MCF 10A (cell line): ENCODE data around the gene ZNF827. TPM values are rescaled to one million over a fixed set of nuclear protein-coding genes. Genes with fewer than 3 reads are reported as not detected.

ENCODE experiments used
- BruUV-seq: library from RNA; stranded (reverse); fragments of 400-500 nt; replicated peaks from 2 replicates; lab custom pipeline; 2021; lab: Mats Ljungman, UMichigan
- CTCF ChIA-PET: fragments of 300-600 bp; sonication (Branson Sonifier 250); formaldehyde crosslinking; extraction: SDS; loops from one replicate; lab custom pipeline; 2021; ENCODE audit warnings: antibody characterized with exemption, inconsistent platforms; lab: Yijun Ruan, JAX
- POLR2A ChIA-PET: fragments of 300-600, 350-650 bp; sonication (Branson Sonifier 250); formaldehyde crosslinking; extraction: SDS; loops from one replicate; lab custom pipeline; 2020; ENCODE audit warnings: antibody characterized with exemption, inconsistent platforms; lab: Yijun Ruan, JAX
- DNase-seq: peaks from one replicate; pipeline ENCODE4 v3.0.0-alpha.2; 2018; ENCODE audit not compliant: unreplicated experiment
- H3K27ac Mint-ChIP-seq: one replicate; pipeline ENCODE4 v1.8.0; 2022; ENCODE audit warnings: mild to moderate bottlenecking, low read depth, mixed read lengths; ENCODE audit not compliant: unreplicated experiment
- H3K27me3 Mint-ChIP-seq: one replicate; pipeline ENCODE4 v1.8.0; 2022; ENCODE audit warnings: mixed read lengths; ENCODE audit not compliant: insufficient read depth, unreplicated experiment
- H3K36me3 Mint-ChIP-seq: one replicate; pipeline ENCODE4 v1.8.0; 2022; ENCODE audit warnings: mild to moderate bottlenecking, moderate library complexity, mixed read lengths; ENCODE audit not compliant: insufficient read depth, unreplicated experiment
- H3K4me1 Mint-ChIP-seq: one replicate; pipeline ENCODE4 v1.8.0; 2022; ENCODE audit warnings: mixed read lengths; ENCODE audit not compliant: insufficient read depth, unreplicated experiment
- H3K4me3 Mint-ChIP-seq: one replicate; pipeline ENCODE4 v1.8.0; 2022; ENCODE audit warnings: mild to moderate bottlenecking, moderate library complexity, mixed read lengths; ENCODE audit not compliant: unreplicated experiment
- H3K9me3 Mint-ChIP-seq: one replicate; pipeline ENCODE4 v1.8.0; 2022; ENCODE audit warnings: mixed read lengths; ENCODE audit not compliant: unreplicated experiment
- intact Hi-C: fragments of 100-400 bp; cut with micrococcal nuclease; formaldehyde crosslinking; loops from 2 replicates; pipeline ENCODE4 v1.14.1; 2022
- total RNA-seq: library from RNA; stranded (reverse); gene quantifications from 2 replicates; pipeline ENCODE4 v1.2.3, GENCODE V29; 2022
- TF ChIP-seq, protein P1 (sequence below): fragments of 200-600 bp; IDR thresholded peaks from one replicate; pipeline ENCODE4 v1.8.0; 2022; ENCODE audit warnings: antibody characterized with exemption, mild to moderate bottlenecking; ENCODE audit not compliant: unreplicated experiment

The ZNF827 gene
- total RNA-seq, 1 experiment from 2014 or later, result 11.3 TPM

DNA sequence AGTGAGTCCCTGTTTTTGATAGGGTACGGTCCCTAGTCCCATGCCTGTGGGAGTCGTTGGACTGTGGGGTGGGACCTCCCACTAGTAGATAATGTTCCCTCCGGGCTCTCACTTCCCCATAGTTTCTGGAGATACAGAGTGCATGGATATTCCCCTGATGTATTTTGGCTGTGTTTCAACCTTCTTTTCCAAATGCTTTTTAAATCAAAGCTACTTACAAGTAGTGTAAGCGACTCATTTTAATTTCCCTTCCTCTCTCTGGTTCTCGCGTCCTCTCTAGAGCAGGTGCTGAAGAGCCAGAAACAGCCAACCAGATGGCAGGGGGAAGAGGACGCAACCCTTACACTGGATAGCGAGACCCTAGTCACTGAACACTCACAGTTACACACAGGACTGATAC is 79.2 kb downstream of the ZNF827 start:
- no TSS peak for BruUV-seq
- H3K4me1 Mint-ChIP-seq, result no peaks in the 10 kb centered on the region
- ChIA-PET CTCF (interaction anchor here (0.6 kb wide), 1 partner anchor 690 kb away, joined by 3 read pairs; no protein-coding TSS in a partner anchor), POLR2A (no interaction called here)
- H3K27ac Mint-ChIP-seq, result no peak overlapping the region
- H3K4me3 Mint-ChIP-seq, result no peak overlapping the region
- H3K9me3 Mint-ChIP-seq, result no peaks in the 10 kb centered on the region
- intact Hi-C loops, result loop anchor here (1.0 kb wide), 1 partner anchor 39 kb away; no protein-coding TSS in a partner anchor
- no peaks in the 10 kb centered on the region for H3K27me3 Mint-ChIP-seq
- DNase-seq, result no peak
- TF ChIP-seq, protein P1, sequence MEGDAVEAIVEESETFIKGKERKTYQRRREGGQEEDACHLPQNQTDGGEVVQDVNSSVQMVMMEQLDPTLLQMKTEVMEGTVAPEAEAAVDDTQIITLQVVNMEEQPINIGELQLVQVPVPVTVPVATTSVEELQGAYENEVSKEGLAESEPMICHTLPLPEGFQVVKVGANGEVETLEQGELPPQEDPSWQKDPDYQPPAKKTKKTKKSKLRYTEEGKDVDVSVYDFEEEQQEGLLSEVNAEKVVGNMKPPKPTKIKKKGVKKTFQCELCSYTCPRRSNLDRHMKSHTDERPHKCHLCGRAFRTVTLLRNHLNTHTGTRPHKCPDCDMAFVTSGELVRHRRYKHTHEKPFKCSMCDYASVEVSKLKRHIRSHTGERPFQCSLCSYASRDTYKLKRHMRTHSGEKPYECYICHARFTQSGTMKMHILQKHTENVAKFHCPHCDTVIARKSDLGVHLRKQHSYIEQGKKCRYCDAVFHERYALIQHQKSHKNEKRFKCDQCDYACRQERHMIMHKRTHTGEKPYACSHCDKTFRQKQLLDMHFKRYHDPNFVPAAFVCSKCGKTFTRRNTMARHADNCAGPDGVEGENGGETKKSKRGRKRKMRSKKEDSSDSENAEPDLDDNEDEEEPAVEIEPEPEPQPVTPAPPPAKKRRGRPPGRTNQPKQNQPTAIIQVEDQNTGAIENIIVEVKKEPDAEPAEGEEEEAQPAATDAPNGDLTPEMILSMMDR, result no peak
- no peaks in the 10 kb centered on the region for H3K36me3 Mint-ChIP-seq

DNA sequence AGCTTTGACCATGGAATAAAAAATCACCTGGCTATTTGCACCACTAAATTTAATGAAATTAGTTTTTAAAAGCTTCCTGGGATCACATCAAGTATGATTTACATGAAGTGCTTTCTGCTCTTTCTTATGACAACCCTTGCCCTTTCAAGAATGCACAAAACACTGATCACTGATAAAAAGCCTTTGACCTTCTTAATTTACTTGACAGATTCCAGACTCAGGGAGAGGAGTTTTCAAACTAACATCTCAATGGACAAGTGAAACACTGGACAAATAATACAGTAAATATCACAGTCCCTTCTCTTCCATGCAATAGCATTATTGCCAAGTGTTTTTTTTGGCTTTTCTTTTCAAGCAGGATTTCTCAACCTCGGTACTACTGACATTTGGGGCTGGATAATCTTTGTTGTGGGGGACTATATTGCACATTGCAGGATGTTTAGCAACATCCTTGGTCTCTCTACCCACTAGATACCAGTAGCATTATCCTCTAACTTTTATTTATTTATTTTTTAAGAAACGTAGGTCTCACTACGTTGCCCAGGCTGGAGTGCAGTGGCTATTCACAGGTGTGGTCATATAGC is 86.3 kb downstream of the ZNF827 start:
- H3K36me3 Mint-ChIP-seq, result no peaks in the 10 kb centered on the region
- ChIA-PET CTCF (interaction anchor here (0.6 to 1.7 kb wide), 4 partner anchors 10 to 30 kb away, joined by 3 to 6 read pairs (median 4); no protein-coding TSS in a partner anchor), POLR2A (interaction anchor here (1.3 kb wide), 1 partner anchor 27 kb away, joined by 3 read pairs; no protein-coding TSS in a partner anchor)
- TF ChIP-seq, protein P1, result no peak
- H3K4me3 Mint-ChIP-seq, result no peak overlapping the region
- peak; percentile 47 for DNase-seq
- H3K27ac Mint-ChIP-seq, result no peak overlapping the region
- no peaks in the 10 kb centered on the region for H3K9me3 Mint-ChIP-seq
- intact Hi-C loops, result no loop called here
- H3K4me1 Mint-ChIP-seq, result no peaks in the 10 kb centered on the region
- no TSS peak for BruUV-seq
- H3K27me3 Mint-ChIP-seq, result no peaks in the 10 kb centered on the region

DNA sequence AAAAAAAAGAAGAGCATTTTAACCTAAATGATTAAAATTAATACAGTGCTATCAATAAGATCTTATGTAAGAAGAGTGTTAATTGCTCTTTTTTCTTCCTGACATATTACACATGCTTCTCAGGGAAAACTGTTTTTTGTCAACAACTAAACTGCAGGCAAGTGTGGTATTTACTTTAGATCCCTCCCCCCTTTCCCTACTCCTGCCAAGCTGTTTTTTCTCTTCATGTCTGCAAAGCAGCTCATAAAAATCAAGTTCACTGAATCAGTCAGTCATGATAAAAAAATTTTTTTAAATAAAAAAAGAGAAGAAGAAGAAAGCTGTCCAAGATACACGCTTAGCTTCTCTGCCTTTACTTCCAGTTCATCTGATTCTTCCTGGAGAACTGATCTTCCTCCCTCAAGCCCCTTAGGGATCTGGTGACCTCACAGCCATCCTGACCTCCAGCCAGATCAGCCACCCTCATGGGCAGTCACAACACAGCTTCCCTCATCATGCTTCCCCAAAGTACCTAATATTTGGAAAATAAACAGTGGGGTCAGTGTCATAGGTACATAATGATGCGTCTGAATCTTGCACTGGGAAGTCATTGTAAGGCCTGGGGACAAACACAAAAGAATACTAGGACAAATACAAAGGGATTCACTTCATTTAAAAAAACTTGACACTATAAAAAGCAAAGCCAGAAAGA is 87.0 kb downstream of the ZNF827 start:
- H3K27ac Mint-ChIP-seq, result no peak overlapping the region
- no peaks in the 10 kb centered on the region for H3K4me1 Mint-ChIP-seq
- no peaks in the 10 kb centered on the region for H3K27me3 Mint-ChIP-seq
- ChIA-PET POLR2A (interaction anchor here (1.3 kb wide), 1 partner anchor 28 kb away, joined by 3 read pairs; no protein-coding TSS in a partner anchor), CTCF (interaction anchor here (0.6 to 1.7 kb wide), 4 partner anchors 10 to 30 kb away, joined by 3 to 6 read pairs (median 4); no protein-coding TSS in a partner anchor)
- intact Hi-C loops, result no loop called here
- TF ChIP-seq, protein P1, result no peak
- no TSS peak for BruUV-seq
- H3K36me3 Mint-ChIP-seq, result no peaks in the 10 kb centered on the region
- no peak for DNase-seq
- no peak overlapping the region for H3K4me3 Mint-ChIP-seq
- H3K9me3 Mint-ChIP-seq, result no peaks in the 10 kb centered on the region

DNA sequence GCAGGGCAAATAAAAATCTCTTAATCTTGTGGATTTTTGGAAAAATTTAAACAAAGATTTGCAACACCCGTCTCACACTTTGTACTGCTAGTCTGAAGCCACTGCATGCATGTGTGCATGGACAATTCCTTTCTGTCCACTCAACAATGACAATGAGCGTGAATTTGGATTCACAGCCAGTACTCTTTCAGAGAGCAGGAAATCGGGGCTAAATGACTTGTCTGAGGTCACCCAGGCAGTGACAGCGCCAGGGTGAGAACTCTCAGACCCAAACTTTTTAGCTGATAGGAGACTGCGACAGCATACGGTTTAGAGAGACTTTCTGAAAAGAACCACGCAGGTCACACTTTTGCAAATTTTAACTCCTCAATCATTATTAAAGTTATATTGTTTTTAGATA is 90.9 kb downstream of the ZNF827 start:
- Mint-ChIP-seq H3K4me1 (peaks cover 13% of the 10 kb centered on the region), H3K27me3 (no peaks in the 10 kb centered on the region), H3K9me3 (no peaks in the 10 kb centered on the region), H3K27ac (no peak overlapping the region), H3K4me3 (no peak overlapping the region), H3K36me3 (peaks cover 7% of the 10 kb centered on the region)
- no TSS peak for BruUV-seq
- CTCF ChIA-PET, result interaction anchor here (0.7 to 1.2 kb wide), 3 partner anchors 8 to 218 kb away, joined by 3 read pairs; no protein-coding TSS in a partner anchor
- TF ChIP-seq, protein P1, result no peak
- POLR2A ChIA-PET, result interaction anchor here (0.6 kb wide), 1 partner anchor 370 kb away, joined by 3 read pairs; no protein-coding TSS in a partner anchor
- no peak for DNase-seq
- intact Hi-C loops, result no loop called here
